Fibroblast of lung (primary cell): ENCODE results near the gene CCDC80.

Source experiments
- CTCF ChIP-seq, 2 donors: IDR thresholded peaks in 1 of 2; conservative IDR thresholded peaks in 1 of 2; 1 replicate in 1 of 2; 2 replicates in 1 of 2; pipeline ENCODE4 v1.5.1; 2011 to 2012; ENCODE audit warnings: low read length in 2 of 2, control low read depth in 1 of 2, inconsistent platforms in 1 of 2, low read depth in 1 of 2, mild to moderate bottlenecking in 1 of 2
- EZH2 ChIP-seq: IDR thresholded peaks from 2 replicates; pipeline ENCODE4 v1.5.1; 2012; ENCODE audit warnings: low read length, control low read depth, mild to moderate bottlenecking; ENCODE audit errors: missing control alignments

GRCh38 chr3:112587336-112587735, 53.6 kb downstream of the CCDC80 start:
- TF ChIP-seq EZH2 (no peak), CTCF (conservative IDR thresholded peaks at IDR 0.05 in 1 of 2, IDR thresholded peaks at IDR 0.05 in 1 of 2; ENCODE audit: low read depth in 1 of 2, low read length in 2 of 2) (no peak)
